ENCODE measurements around the gene TRERF1.

DNA sequence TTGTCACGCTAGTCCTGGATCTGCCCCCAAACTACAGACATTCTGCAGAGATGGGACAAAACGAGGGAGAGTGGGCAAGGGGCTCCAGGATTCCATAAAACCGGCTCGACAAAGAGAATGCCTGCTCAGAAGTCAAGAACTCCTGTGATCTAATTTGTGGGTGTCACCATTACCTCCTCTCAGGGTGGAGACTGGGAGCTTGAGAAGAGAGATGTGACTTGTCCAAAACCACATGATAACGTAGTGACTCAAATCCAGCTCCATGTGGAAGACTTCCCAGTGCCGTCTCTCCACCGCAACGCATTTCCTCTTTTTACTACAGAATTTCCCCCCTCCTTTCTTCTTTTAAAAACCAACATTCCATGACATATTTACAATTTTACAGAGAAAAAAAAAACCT, 44.3 kb downstream of the TRERF1 start:
- TF ChIP-seq CTCF (IDR thresholded peaks at IDR 0.05) (no peak), POLR2A (IDR thresholded peaks at IDR 0.05) (no peak), EP300 (IDR thresholded peaks at IDR 0.05) (no peak)

All from suprapubic skin (tissue), 3 donors.